Stimulated activated CD8-positive, alpha-beta memory T cell treated with anti-CD3 and anti-CD28 coated beads, Interleukin-7, amount 100 ng/mL, for 4 hours (primary cell): ENCODE data around the gene ARMC10.
A peak's percentile ranks its signal among the peaks of the same experiment; 100 is the strongest.
"Not testable (repeated sequence)": the region's sequence is repeated elsewhere in the genome, so short reads cannot be mapped to it uniquely, and the experiment has no call there.

Experiments used
- DNase-seq, 2 donors: peaks; one replicate each; pipeline ENCODE4 v3.0.0-alpha.2; 2020; ENCODE audit warnings: low read depth in 2 of 2

Gene ARMC10

DNA sequence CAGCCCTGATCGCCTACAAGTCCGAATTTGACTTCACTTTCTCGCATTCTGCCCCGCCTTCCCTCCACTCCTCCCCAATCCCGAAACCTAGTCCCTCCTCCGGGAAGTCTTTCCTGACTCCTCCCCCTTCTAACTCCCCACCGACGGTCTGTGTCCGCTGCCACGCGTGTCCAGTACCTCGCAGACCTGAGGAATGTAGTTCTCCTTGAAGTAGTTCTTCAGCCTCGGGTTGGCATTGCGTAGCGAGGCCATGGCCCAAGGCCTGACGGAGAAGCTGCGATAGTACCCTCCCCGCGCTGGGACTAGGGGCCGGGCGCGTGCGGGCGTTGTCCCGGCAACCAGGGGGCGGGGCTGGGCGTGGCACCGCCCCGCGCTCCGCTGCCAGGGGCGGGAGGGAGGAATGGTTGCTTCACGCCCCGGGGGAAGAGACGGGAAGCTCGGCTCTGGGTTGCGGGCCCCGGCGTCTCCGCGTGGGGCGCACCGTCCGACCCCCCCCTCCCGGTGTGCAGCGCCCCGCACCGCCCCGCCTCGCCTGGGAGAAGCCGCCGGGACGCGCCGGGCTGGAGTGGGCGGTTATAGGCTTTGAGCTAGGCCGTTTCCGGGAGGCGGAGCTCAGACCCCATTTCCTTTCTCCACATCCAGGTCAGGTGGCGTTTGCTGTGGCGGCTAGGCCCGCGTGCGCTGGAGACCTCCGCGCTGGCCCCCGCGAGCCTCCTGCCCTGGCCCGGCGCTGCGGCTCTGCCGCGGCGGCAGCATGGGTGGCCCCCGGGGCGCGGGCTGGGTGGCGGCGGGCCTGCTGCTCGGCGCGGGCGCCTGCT is at the start of gene ARMC10, which contains the start of gene FBXL13:
Gene ARMC10, plus strand, starts transcription at position 622 of the 818 bp plus-strand sequence. Its CDS starts 133 bp downstream, at position 755.
Gene FBXL13, minus strand, starts transcription at position 278 of the 818 bp plus-strand sequence.
- peak; percentile 75 to 84 for DNase-seq

DNA sequence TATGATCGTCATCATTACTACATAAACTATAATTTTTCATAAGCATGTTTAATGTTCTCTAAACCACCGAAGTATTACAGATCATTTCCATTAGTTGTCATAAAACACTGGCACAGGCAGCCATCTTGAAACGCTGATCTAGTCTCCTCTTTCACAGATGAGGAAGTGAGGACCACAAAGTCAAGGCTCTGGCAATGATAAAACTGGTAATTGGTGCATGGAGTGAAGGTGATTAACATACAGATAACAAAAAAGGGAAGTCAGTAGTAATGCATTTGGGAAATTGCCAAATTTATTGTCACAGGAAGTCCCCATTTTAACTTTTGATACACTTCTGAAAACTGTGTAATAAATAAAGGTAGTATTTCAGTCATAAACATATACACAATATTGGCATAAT is 49.6 kb upstream of the ARMC10 start:
- no peak for DNase-seq

GRCh38 chr7:103031024-103031423 is 43.9 kb upstream of the ARMC10 start:
- DNase-seq = no peak

DNA sequence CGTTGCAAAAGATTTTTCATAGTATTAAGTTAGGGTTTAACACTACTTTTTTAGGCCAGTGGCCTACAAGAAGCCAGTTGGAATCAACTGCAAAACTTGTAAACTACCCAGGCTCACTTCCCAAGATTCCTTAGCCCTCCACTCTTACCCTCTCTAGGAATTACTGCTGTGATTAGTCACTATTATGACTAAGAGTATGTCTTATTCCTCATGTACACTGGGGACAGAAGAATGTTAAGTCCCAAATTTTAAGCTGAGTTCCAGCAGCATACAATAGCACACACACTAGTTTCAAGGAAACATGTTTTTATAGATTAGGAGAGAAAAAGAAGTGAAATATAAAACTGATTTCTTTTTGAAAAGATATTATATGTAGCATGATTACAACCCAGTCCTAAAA is 43.2 kb upstream of the ARMC10 start:
- no peak for DNase-seq

DNA sequence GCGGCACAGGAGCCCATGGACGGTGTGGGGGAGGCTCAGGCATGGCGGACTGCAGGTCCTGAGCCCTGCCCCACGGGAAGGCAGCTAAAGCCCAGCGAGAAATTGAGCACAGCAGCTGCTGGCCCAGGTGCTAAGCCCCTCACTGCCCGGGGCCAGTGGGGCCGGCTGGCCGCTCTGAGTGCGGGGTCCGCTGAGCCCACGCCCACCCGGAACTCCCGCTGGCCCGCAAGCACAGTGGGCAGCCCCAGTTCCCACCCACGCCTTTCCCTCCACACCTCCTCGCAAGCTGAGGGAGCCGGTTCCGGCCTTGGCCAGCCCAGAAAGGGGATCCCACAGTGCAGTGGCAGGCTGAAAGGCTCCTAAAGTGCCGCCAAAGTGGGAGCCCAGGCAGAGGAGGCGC is 40.6 kb upstream of the ARMC10 start:
- DNase-seq = not testable (repeated sequence)

- DNase-seq = no peak
Measured at GRCh38 chr7:103037476-103037822, 37.5 kb upstream of the ARMC10 start.

DNA sequence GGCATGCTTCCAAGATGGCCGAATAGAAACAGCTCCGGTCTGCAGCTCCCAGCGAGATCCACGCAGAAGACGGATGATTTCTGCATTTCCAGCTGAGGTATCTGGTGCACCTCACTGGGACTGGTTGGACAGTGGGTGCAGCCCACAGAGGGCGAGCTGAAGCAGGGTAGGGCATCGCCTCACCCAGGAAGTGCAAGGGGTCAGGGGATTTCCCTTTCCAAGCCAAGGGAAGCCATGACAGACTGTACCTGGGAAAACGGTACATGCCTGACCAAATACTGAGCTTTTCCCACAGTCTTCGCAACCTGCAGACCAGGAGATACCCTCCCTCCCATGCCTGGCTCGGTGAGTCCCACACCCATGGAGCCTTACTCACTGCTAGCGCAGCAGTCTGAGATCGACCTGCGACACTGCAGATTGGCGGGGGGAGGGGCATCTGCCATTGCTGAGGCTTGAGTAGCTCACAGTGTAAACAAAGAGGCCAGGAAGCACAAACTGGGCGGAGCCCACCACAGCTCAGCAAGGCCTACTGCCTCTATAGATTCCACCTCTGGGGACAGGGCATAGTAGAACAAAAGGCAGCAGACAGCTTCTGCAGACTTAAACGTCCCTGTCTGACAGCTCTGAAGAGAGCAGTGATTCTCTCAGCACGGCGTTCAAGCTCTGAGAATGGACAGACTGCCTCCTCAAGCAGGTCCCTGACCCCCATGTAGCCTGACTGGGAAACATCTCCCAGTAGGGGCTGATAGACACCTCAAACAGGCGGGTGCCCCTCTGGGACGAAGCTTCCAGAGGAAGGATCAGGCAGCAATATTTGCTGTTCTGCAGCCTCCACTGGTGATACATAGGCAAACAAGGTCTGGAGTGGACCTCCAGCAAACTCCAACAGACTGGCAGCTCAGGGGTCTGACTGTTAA is 36.9 kb upstream of the ARMC10 start:
- not testable (repeated sequence) for DNase-seq

- not testable (repeated sequence) for DNase-seq
Measured at GRCh38 chr7:103041815-103042214, 33.1 kb upstream of the ARMC10 start.

GRCh38 chr7:103048833-103049232 is 26.1 kb upstream of the ARMC10 start:
- no peak for DNase-seq

DNA sequence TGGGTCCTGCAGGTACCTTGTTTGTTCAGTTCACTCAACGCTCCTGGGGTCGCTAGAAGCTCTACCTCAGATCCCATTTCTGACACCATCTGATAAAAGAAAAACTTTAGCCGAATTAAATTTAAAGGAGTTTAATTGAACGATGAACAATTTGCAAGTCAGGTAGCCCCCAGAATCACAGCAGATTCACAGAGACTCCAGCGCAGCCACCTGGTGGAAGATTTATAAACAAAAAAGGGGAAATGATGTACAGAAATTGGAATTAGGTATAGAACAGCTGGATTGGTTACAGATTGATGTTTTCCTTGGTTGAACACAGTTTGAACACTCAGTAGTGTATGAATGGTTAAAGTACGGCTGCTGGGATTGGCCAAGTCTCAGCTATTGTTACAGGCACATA is 23.4 kb upstream of the ARMC10 start:
- no peak for DNase-seq

DNA sequence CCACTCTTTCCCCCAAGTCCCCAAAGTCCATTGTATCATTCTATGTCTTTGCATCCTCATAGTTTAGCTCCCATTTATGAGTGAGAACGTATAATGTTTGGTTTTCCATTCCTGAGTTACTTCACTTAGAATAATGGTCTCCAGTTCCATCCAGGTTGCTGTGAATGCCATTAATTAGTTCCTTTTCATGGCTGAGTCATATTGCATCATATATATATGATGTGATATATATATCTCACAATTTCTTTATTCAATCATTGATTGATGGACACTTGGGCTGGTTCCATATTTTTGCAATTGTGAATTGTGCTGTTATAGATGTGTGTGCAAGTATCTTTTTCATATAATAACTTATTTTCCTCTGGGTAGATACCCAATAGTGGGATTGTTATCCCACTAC is 18.9 kb upstream of the ARMC10 start:
- not testable (repeated sequence) for DNase-seq

DNA sequence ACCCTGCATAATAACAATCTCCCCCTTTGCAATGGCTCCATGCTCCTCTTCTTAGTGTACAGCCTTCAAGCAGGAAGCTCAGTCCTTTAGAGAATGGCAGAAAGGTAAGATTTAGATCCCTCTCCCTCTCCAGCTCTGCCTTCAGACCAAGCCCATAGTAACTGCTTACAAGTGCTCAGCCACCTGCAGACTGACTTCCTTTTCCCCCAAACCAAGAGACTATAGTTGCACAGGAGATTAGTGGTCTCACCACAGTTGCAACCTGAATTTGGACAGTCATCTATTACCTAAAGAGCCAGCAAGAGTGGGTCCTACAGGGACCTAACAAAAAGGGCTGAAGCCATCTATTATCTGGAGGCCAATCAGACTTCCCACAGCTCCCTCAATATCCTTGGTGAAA is 16.8 kb upstream of the ARMC10 start:
- DNase-seq = no peak

GRCh38 chr7:103059471-103059870 is 15.5 kb upstream of the ARMC10 start:
- no peak for DNase-seq

- DNase-seq = no peak
Measured at GRCh38 chr7:103063895-103064294, 11.0 kb upstream of the ARMC10 start.

GRCh38 chr7:103065667-103066066 is 9.3 kb upstream of the ARMC10 start:
- DNase-seq = peak; percentile 3 to 12

DNA sequence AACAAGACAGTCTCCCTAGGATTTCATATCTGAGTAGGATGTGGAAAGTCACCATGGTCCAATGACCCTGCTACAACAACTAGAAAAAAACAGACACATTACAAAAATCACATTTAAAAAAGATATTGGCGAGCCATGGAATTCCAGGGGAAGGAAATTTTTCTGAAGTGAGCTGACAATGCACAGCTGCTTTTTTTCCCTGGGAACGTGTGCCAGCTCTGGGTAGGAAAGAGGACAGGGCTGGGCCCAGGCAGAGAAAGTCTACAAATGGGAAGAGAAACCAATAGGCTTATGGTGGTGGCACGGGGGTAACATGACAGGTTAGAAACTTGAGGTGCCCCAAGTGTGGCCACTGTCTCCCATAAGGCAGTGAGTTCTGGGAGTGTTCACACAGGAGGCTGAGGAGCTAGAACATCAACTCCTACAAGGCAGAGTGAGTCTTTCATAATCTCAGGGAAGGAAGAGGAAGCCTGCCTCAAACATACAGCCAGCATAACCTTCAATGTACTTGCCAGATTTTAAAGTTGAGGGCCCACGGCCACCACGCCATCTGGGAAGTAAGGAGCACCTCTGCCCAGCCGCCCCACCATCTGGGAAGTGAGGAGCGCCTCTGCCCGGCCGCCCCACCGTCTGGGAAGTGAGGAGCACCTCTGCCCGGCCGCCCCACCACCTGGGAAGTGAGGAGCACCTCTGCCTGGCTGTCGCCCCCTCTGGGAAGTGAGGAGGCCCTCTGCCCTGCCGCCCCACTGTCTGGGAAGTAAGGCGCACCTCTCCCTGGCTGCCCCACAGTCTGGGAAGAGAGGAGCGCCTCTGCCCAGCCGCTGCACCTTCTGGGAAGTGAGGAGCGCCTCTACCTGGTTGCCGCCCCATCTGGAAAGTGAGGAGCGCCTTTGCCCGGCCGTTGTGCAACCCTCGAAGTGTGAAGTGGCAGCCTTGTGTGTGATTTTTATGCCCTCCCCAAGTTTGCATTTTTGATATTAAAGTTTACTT is 6.2 kb upstream of the ARMC10 start:
- DNase-seq = no peak

DNA sequence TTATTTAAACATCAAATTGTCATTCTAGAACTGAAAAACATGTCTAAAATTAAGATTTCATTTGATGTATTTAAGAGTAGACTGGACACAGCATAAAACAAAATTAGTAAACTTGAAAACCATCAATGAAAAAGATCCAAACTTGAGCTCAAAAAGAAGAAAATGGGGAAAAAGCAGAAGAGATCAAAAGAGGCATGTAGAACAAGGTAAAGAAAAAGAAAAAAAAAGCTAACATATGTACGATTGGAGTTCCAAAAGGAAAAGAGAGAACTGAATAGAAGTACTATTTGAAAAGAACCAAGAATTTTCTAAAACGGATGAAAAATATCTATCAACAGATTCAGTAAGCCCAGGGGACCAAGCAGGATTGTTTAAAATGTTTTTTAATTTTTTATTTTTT is 3.9 kb upstream of the ARMC10 start:
- no peak for DNase-seq

GRCh38 chr7:103073989-103074518 is 886 bp upstream of the ARMC10 start:
- DNase-seq = no peak

DNA sequence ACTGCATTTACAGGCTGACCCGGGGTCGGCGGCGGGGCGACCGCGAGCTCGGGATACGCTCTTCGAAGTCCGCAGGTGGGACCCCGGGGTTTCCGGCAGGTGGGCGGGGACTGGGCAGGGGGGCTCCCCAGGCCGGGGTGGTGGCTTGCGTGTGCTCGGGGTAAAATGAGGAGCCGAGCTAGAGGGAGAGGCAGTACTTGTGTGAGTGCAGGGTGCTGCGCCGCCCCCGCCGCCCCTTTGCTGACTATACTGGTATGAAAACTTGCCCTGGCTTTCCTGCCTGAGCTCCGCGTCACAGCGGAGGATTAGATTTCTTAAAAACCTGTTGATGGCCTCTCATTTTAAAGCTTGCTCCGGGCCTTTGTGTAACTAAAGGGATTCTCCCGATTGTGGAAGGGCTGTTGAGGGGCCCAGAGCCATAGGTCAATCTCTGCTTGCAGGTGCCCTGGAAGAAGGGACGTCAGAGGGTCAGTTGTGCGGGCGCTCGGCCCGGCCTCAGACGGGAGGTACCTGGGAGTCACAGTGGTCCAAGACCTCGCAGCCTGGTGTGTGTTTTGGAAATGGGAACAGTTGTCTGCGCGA is 488 bp downstream of the ARMC10 start:
- DNase-seq = peak; percentile 78 to 83

DNA sequence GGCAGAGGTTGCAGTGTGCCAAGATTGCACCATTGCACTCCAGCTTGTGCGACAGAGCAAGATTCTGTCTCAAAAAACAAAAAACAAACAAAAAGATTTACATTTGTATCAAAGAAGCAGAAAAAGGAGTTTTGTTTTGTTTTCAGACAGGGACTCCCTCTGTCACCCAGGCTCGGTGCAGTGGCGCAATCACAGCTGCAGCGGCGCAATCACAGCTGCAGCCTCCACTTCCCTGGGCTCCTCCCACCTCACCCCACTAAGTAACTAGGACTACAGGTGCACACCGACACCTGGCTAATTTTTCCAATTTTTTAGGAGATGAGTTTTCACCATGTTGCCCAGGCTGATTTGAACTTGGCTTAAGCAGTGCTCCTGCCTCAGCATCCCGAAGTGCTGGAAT is 1.8 kb downstream of the ARMC10 start:
- DNase-seq = no peak

- no peak for DNase-seq
Measured at GRCh38 chr7:103077318-103077717, 2.4 kb downstream of the ARMC10 start.
